ENCODE measurements around the gene ELMO1. TPM values are rescaled to one million over a fixed set of nuclear protein-coding genes. Genes with fewer than 3 reads are reported as not detected.

Gene ELMO1
- total RNA-seq, 1 donor from 2014 or later: 127 TPM

- intact Hi-C loops (cut with micrococcal nuclease): no loop called here
Measured at GRCh38 chr7:37414352-37414983, 34.2 kb downstream of the ELMO1 start.

DNA sequence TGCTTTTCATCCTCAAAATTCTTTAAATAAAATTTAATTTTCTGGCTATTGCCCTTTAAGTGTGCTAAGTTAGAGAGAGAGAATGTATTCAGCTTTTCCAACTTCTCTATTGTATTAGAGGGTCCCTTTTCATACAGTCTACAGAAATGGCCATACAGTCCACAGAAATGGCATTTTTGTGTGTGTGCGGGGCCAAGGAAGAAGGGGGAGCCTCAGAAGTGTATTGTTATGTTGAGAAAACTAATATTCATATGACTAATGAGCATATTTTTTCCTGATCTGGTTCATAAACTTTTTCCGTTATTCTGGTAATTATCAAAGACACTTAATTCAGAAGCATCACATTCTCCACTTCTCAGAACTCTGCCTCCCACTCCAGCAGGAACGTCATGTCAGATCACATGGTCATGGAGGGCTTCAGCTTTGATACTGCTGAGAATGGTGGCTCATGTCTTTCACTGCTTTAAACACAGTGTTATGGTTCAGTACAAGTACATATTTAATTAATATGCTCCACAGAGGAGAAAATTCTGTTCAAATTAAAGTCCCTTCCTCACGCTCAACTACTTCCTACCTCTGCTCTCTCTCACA is 37.1 kb downstream of the ELMO1 start:
- intact Hi-C loops (cut with micrococcal nuclease): no loop called here

DNA sequence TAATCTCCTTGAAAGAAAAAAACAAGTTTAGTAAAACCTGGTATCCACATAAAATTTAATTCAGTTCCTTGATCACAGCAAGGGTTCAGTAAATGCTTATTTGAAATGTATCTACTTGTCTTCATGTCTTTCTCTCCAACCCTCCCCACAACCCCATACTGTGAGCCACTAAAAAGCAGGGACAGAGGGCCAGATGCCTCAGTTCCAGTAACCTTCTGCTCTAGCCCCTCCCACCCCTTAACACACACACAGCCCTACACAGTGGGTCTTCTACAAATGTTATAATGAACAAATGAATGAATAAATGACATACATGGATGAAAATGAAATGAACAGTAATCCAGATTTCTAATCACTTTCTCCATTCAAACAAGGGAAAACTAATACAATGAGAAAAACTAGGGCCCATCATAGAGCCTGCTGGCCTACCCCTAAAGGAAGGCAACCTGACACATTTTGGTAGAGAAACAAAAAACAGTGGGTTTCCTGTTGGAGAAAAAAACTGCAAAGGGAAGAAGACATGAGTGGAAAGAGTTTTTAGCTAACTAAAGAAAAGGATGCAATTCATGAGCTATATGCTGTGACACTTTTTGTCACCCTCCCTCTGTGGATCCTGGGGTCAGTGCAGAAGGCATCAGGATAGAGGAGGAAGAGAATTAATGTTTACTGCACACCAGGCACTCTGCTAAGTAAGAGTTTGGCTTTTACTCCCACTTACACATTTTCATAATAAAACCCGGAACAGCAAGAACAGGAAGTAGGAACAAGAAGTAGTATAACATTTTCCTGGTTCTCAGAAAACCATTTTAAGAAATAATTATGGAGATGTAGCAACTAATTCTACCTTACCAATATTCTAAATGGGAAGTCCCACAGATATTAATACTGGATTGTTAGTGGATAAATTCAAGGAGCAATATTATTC is 38.1 kb downstream of the ELMO1 start:
- intact Hi-C loops (cut with micrococcal nuclease): loop anchor here (1.0 kb wide), 2 partner anchors 38 to 67 kb away; partner anchors contain the start of gene ELMO1

DNA sequence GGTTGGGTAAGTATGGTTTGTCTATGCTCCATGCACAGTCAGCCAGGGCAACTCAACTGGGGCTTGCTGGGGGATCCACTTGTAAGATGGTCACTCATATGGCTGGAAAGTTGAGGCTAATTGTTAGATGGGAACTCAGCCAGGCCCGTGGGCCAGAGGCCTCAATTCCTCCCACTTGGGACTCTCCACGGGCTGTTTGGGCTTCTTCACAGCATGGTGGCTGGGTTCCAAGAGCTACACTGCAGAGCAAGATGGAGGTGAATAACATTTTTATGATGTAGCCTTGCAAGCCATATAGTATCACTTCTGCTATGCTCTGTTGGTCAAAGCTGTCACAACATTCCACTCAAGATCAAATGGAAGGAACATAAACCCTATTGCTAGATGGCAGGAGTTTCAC is 39.2 kb downstream of the ELMO1 start:
- intact Hi-C loops (cut with micrococcal nuclease): loop anchor here (1.0 to 2.0 kb wide), 2 partner anchors 14 to 31 kb away; no protein-coding TSS in a partner anchor

- intact Hi-C loops (cut with micrococcal nuclease): loop anchor here (1.0 to 2.0 kb wide), 3 partner anchors 13 to 55 kb away; no protein-coding TSS in a partner anchor
Measured at GRCh38 chr7:37408291-37409228, 40.1 kb downstream of the ELMO1 start.

DNA sequence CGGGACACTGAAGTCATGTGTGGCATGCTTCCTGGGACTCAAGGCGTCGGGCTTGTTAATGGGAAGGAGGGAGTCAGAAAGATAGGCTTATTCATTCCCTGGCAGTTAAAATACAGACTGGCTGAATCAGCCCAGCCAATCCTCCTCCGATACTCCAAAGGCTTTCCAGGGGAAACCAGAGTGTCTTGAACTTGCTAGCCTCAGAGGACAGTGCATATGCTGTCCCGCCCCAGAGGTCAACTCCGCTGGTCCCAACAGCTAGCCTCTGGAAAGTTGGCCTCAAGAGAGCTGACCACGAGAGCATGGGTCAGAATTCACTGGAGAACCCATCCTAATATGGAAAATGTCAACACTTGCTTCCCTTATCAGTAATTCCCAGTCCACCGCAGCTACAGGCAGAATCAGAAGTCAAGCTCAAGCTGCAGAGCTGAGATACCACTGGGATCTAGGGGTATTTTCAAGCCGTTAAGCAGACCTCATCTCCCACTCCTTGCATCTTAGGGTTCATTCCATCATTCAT is 43.0 kb downstream of the ELMO1 start:
- intact Hi-C loops (cut with micrococcal nuclease): no loop called here

- intact Hi-C loops (cut with micrococcal nuclease): no loop called here
Measured at GRCh38 chr7:37405128-37405527, 43.5 kb downstream of the ELMO1 start.

GRCh38 chr7:37399876-37400421 is 48.7 kb downstream of the ELMO1 start:
- intact Hi-C loops (cut with micrococcal nuclease): no loop called here

DNA sequence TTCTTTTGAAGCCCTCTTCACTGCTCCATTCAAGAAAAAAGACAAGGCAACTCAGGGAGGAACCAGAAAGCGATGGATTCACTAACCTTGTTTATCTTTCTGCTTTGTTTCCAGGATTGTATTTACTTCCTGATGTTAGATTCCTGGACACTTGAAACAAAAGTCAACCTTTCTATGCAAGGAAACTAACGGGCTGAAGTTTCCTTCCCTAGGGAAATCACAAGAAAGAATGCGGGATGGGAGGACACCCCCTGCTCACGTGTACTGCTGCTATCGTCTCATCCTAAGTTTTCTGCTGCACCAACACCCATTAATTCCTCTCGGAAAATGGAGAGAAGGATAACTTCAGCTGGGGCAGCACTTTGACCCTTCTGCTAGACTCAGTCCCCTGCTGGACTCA is 50.3 kb downstream of the ELMO1 start:
- intact Hi-C loops (cut with micrococcal nuclease): no loop called here

DNA sequence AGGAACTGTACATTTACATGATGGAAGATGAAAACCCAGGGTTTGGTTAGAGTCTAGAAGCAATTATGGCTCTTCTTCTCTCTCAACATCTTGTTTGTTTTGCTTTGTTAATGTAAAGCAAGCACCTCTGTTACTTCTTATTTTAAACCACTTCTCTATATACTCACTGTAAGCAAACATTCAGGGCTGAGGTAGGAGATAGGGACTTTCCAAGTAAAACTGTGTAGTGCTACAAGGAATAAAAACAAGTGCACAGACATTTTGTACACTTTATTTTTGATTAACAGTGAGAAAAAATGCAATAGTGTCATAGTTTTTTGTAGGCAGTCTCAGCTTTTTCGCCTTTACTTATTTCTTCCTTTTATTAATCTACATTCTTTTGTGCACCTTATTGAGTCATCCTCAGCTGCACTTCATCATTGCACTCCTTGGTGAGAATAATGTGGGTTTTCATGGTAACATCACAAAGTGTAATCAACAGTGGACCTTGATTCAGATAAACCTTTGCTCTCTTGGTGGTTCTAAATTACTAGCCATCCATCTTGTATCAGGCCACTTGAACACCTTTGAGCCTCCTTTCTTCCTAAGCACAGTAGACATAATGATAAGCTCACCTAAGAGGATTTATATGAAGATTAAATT is 52.9 kb downstream of the ELMO1 start:
- intact Hi-C loops (cut with micrococcal nuclease): loop anchor here (1.0 kb wide), 1 partner anchor 14 kb away; no protein-coding TSS in a partner anchor

DNA sequence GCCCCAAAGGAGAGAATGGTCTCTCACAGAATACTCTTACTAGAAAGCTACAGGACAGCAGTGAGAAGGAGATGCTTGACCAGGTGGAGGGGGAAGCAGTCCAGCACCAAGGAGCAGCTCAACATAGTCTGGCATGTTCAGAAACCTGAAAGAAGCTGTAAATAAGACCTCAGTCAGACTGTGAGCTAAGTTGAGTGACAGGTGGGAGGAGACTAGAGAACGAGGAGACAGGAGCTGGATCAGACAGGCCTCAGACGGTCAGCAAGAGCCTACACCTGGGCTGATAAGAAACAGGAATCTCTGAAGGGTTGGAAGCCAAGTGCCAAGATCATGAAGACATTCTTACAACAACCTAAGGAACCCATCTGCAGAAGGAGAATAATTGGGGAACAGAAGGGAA is 54.5 kb downstream of the ELMO1 start:
- intact Hi-C loops (cut with micrococcal nuclease): no loop called here

GRCh38 chr7:37393476-37393875 is 55.2 kb downstream of the ELMO1 start:
- intact Hi-C loops (cut with micrococcal nuclease): no loop called here

GRCh38 chr7:37392673-37393017 is 56.0 kb downstream of the ELMO1 start:
- intact Hi-C loops (cut with micrococcal nuclease): no loop called here

GRCh38 chr7:37391791-37392672 is 56.6 kb downstream of the ELMO1 start:
- intact Hi-C loops (cut with micrococcal nuclease): no loop called here

- intact Hi-C loops (cut with micrococcal nuclease): no loop called here
Measured at GRCh38 chr7:37390114-37390513, 58.5 kb downstream of the ELMO1 start.

DNA sequence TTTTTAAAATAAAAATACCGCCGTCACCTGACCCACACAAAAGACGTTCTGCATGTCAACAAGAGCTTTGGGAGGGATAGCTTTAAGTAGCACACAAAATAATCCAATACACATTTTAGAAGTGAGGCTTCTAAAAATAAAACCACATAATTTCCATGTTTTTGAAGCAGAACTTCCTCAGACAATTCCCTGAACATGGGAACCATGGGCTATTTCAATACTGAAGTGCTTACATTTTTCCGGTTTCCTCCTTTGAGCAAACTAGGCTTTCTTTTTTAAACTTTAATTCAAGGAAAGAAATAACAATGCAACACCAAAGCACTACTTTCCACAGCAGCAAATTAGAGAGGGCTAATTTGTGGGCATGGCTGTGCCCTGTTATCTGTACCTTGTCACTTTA is 59.9 kb downstream of the ELMO1 start:
- intact Hi-C loops (cut with micrococcal nuclease): no loop called here

GRCh38 chr7:37385787-37386186 is 62.9 kb downstream of the ELMO1 start:
- intact Hi-C loops (cut with micrococcal nuclease): no loop called here

DNA sequence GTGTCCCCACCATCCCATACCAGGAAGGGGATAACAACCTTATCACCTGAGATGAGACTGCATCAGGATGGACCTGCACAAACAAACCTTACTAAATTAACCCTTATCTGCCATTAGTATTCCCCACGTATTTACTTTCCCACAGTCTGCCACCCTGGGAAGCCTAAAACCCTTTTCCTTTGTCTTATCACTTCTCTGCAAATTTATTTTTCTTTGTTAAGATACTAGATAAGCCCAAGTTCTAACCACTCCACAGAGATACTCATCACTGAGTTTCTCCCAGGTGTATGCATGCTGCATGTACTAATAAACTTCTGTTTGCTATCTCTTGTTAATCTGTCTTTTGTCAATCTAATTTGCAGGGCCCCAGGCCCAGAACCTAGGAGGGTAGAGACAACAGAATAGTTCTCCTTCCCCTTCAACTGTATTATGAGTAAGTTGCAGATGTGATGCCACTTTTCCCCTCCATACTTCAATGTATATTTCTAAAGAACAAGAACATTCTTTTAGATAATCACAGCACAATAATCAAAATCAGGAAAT is 66.0 kb downstream of the ELMO1 start:
- intact Hi-C loops (cut with micrococcal nuclease): no loop called here

GRCh38 chr7:37380831-37381230 is 67.8 kb downstream of the ELMO1 start:
- intact Hi-C loops (cut with micrococcal nuclease): no loop called here

Data from T-helper 1 cell treated with Interleukin-12 subunit alpha and Interleukin-12 subunit beta and Interleukin-4 antibody, amounts not matched to agents 30 ng/mL and 1 ng/mL, for 36 hours (primary cell).